Activated CD8-positive, alpha-beta memory T cell treated with anti-CD3 and anti-CD28 coated beads for 4 hours (primary cell): ENCODE results near the gene VMO1.

ENCODE experiments used
- DNase-seq, 2 donors: peaks; one replicate each; pipeline ENCODE4 v3.0.0-alpha.2; 2020; ENCODE audit warnings: low read depth in 2 of 2

Gene VMO1

GRCh38 chr17:4800462-4801196 is 14.5 kb upstream of the VMO1 start:
- no peak for DNase-seq

GRCh38 chr17:4796552-4796920 is 10.4 kb upstream of the VMO1 start:
- DNase-seq: no peak

- DNase-seq: no peak
These were observed 9.0 kb upstream of the VMO1 start for GRCh38 chr17:4795168-4795567.

- DNase-seq: no peak
These were observed 4.5 kb upstream of the VMO1 start for GRCh38 chr17:4790705-4791088.

GRCh38 chr17:4789951-4790704 is 4.0 kb upstream of the VMO1 start:
- DNase-seq: peak; percentile 63 to 65

- DNase-seq: no peak
These were observed 3.5 kb upstream of the VMO1 start for GRCh38 chr17:4789701-4789950.

GRCh38 chr17:4788807-4789700 is 2.9 kb upstream of the VMO1 start, which contains the start of gene GLTPD2:
TSS of gene GLTPD2 (plus strand) at chr17:4788964. CDS start at chr17:4789012, 48 bp downstream.
- no peak for DNase-seq

- no peak for DNase-seq
These were observed 2.1 kb upstream of the VMO1 start for GRCh38 chr17:4788159-4788806.

- DNase-seq: no peak
These were observed 352 bp upstream of the VMO1 start for GRCh38 chr17:4786516-4786915.

GRCh38 chr17:4785311-4786105 is 656 bp downstream of the VMO1 start:
- DNase-seq: no peak

GRCh38 chr17:4782652-4783051 is 3.5 kb downstream of the VMO1 start:
- no peak for DNase-seq

- no peak for DNase-seq
These were observed 5.7 kb downstream of the VMO1 start for GRCh38 chr17:4780325-4780955.

GRCh38 chr17:4777969-4778760 is 8.0 kb downstream of the VMO1 start:
- no peak for DNase-seq

GRCh38 chr17:4772235-4772613 is 13.9 kb downstream of the VMO1 start:
- no peak for DNase-seq

GRCh38 chr17:4771519-4772234 is 14.5 kb downstream of the VMO1 start, which contains the start of gene TM4SF5:
TSS of gene TM4SF5 (plus strand) at chr17:4771886. CDS start at chr17:4771923, 37 bp downstream.
- DNase-seq: no peak

GRCh38 chr17:4769628-4770027 is 16.5 kb downstream of the VMO1 start:
- DNase-seq: no peak

GRCh38 chr17:4768298-4768697 is 17.9 kb downstream of the VMO1 start:
- no peak for DNase-seq

- no peak for DNase-seq
These were observed 19.4 kb downstream of the VMO1 start for GRCh38 chr17:4766723-4767122.

- DNase-seq: no peak
These were observed 20.0 kb downstream of the VMO1 start for GRCh38 chr17:4766201-4766600.
